AG04449 (cell line): ENCODE data around the gene GRSF1.

Source experiments
- CTCF ChIA-PET: fragments of 350-600 bp; formaldehyde crosslinking; extraction: SDS; loops from one replicate; lab custom pipeline; 2021; ENCODE audit warnings: antibody characterized with exemption; lab: Yijun Ruan, JAX
- POLR2A ChIA-PET: fragments of 400-600, 350-600 bp; formaldehyde crosslinking; extraction: SDS; loops from one replicate; lab custom pipeline; 2020; ENCODE audit warnings: antibody characterized with exemption, inconsistent platforms; lab: Yijun Ruan, JAX
- DNase-seq: peaks from one replicate; pipeline ENCODE4 v3.0.0-alpha.2; 2010; ENCODE audit warnings: low read depth, low spot score
- H3K4me3 ChIP-seq: 2 replicates; pipeline ENCODE4 v1.5.1; 2011; ENCODE audit warnings: low read depth, mild to moderate bottlenecking, control low read depth, low read length
- CTCF ChIP-seq: IDR thresholded peaks from one replicate; pipeline ENCODE4 v1.5.1; 2011; ENCODE audit warnings: mild to moderate bottlenecking, moderate library complexity, low read length, control low read depth, inconsistent platforms; ENCODE audit not compliant: insufficient read depth; ENCODE audit errors: missing control alignments

The GRSF1 gene

GRCh38 chr4:70808151-70808550 lies 31.5 kb downstream of the GRSF1 start:
- no peak for TF ChIP-seq CTCF
- CTCF ChIA-PET: no interaction called here
- no peak for DNase-seq
- POLR2A ChIA-PET: no interaction called here
- no peak overlapping the region for H3K4me3 ChIP-seq

GRCh38 chr4:70802928-70803580 lies 36.6 kb downstream of the GRSF1 start:
- CTCF ChIA-PET: interaction anchor here (0.5 to 0.8 kb wide), 2 partner anchors 9 to 24 kb away, joined by 3 to 4 read pairs; no protein-coding TSS in a partner anchor
- POLR2A ChIA-PET: interaction anchor here (1.2 kb wide), 1 partner anchor 99 kb away, joined by 4 read pairs; no protein-coding TSS in a partner anchor
- no peak overlapping the region for H3K4me3 ChIP-seq
- DNase-seq: no peak
- TF ChIP-seq CTCF: no peak

- POLR2A ChIA-PET: no interaction called here
- no peak overlapping the region for H3K4me3 ChIP-seq
- no peak for DNase-seq
- TF ChIP-seq CTCF: no peak
- CTCF ChIA-PET: no interaction called here
Observed at GRCh38 chr4:70801265-70801809, 38.4 kb downstream of the GRSF1 start.

- CTCF ChIA-PET: no interaction called here
- no peak overlapping the region for H3K4me3 ChIP-seq
- POLR2A ChIA-PET: no interaction called here
- no peak for DNase-seq
- TF ChIP-seq CTCF: no peak
Observed at GRCh38 chr4:70793626-70794025, 46.1 kb downstream of the GRSF1 start.

GRCh38 chr4:70788733-70789132 lies 51.0 kb downstream of the GRSF1 start:
- POLR2A ChIA-PET: no interaction called here
- TF ChIP-seq CTCF: no peak
- no peak overlapping the region for H3K4me3 ChIP-seq
- CTCF ChIA-PET: no interaction called here
- DNase-seq: no peak

- ChIA-PET POLR2A (no interaction called here), CTCF (no interaction called here)
- no peak for DNase-seq
- TF ChIP-seq CTCF: no peak
- H3K4me3 ChIP-seq: no peak overlapping the region
Observed at GRCh38 chr4:70787496-70787895, 52.2 kb downstream of the GRSF1 start.
